Activated B cell treated with CpG ODN at 0.5 μM for 24 hours (primary cell): ENCODE data around the gene ADAMTS19. TPM values are rescaled to one million over a fixed set of nuclear protein-coding genes. Genes with fewer than 3 reads are reported as not detected.

Experiments
- ATAC-seq: fragments of 200-7000 bp; cut with Tn5 transposase; one replicate; pipeline ENCODE4 v1.10.0; 2021; ENCODE audit warnings: low read depth, mild to moderate bottlenecking, moderate library complexity
- CTCF ChIA-PET: fragments of 350-600 bp; sonication (Branson Sonifier 250); formaldehyde crosslinking; loops from one replicate; lab custom pipeline; 2021; ENCODE audit warnings: antibody characterized with exemption; lab: Charles Lee
- POLR2A ChIA-PET: fragments of 350-600 bp; sonication (Branson Sonifier 250); formaldehyde crosslinking; loops from one replicate; lab custom pipeline; 2021; ENCODE audit warnings: antibody characterized with exemption; lab: Charles Lee
- DNase-seq: peaks from one replicate; pipeline ENCODE4 v3.0.0; 2022
- H3K27ac Mint-ChIP-seq: one replicate; pipeline ENCODE4 v1.8.0; 2020; ENCODE audit warnings: mixed read lengths
- H3K27me3 Mint-ChIP-seq: one replicate; pipeline ENCODE4 v1.8.0; 2021; ENCODE audit warnings: mixed read lengths
- H3K36me3 Mint-ChIP-seq: one replicate; pipeline ENCODE4 v1.8.0; 2021; ENCODE audit warnings: low read depth, mixed read lengths
- H3K4me1 Mint-ChIP-seq: one replicate; pipeline ENCODE4 v1.8.0; 2021; ENCODE audit warnings: mixed read lengths
- H3K4me3 Mint-ChIP-seq: one replicate; pipeline ENCODE4 v1.8.0; 2020; ENCODE audit warnings: mild to moderate bottlenecking, mixed read lengths
- H3K9me3 Mint-ChIP-seq: one replicate; pipeline ENCODE4 v1.8.0; 2020; ENCODE audit warnings: mixed read lengths
- intact Hi-C: fragments of 100-400 bp; cut with micrococcal nuclease; formaldehyde crosslinking; loops from one replicate; pipeline ENCODE4 v1.15.1; 2024
- total RNA-seq: library from RNA; stranded (reverse); gene quantifications from 2 replicates; pipeline ENCODE4 v1.2.3, GENCODE V29; 2022
- TF ChIP-seq, protein P1 (sequence below): fragments of 200-600 bp; IDR thresholded peaks from one replicate; pipeline ENCODE4 v1.8.0; 2022; ENCODE audit warnings: antibody characterized with exemption, mild to moderate bottlenecking

ADAMTS19 gene
- total RNA-seq, 1 donor from 2014 or later: not detected

DNA sequence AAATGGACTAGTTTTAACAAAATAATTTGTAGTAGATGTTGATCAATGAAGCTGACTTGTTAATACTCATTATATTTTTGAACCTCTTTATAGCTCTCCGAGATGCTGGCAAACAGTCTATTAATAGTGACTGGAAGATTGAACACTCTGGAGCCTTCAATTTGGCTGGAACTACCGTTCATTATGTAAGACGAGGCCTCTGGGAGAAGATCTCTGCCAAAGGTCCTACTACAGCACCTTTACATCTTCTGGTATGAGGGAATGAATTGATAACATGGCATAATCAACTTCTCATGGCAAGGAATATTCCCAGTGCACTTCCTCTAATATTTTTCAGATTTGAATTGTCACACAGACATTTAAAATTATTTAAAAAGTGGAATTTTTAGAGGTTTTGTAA lies 219.6 kb downstream of the ADAMTS19 start:
- intact Hi-C loops: no loop called here
- Mint-ChIP-seq H3K4me3 (no peak overlapping the region), H3K36me3 (no peaks in the 10 kb centered on the region), H3K9me3 (no peaks in the 10 kb centered on the region), H3K27ac (no peak overlapping the region), H3K27me3 (peaks cover 1% of the 10 kb centered on the region), H3K4me1 (no peaks in the 10 kb centered on the region)
- no peak for ATAC-seq
- no peak for DNase-seq
- POLR2A ChIA-PET: no interaction called here
- CTCF ChIA-PET: no interaction called here
- TF ChIP-seq, protein P1, sequence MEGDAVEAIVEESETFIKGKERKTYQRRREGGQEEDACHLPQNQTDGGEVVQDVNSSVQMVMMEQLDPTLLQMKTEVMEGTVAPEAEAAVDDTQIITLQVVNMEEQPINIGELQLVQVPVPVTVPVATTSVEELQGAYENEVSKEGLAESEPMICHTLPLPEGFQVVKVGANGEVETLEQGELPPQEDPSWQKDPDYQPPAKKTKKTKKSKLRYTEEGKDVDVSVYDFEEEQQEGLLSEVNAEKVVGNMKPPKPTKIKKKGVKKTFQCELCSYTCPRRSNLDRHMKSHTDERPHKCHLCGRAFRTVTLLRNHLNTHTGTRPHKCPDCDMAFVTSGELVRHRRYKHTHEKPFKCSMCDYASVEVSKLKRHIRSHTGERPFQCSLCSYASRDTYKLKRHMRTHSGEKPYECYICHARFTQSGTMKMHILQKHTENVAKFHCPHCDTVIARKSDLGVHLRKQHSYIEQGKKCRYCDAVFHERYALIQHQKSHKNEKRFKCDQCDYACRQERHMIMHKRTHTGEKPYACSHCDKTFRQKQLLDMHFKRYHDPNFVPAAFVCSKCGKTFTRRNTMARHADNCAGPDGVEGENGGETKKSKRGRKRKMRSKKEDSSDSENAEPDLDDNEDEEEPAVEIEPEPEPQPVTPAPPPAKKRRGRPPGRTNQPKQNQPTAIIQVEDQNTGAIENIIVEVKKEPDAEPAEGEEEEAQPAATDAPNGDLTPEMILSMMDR: no peak

- TF ChIP-seq, protein P1: no peak
- intact Hi-C loops: no loop called here
- no peak overlapping the region for H3K4me3 Mint-ChIP-seq
Measured at GRCh38 chr5:129687941-129688340, 227.8 kb downstream of the ADAMTS19 start.

DNA sequence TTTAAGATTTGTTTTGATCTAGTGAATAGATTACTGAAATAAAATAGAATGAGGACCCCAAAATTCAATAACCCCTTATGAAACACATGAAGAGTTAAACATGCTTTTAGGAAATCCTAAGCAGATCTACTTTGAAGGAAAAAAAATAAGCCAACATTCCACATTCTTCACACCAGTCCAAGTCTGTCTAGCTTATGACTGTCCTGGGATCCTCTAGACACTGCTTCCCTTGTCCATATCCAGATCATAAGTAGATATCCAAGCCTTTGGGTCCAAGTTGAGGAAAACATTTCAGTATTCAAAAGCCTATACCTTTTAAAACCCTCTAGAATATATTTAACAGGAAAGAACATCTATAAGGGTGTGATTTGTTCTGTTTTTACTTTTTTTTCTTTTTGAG lies 228.9 kb downstream of the ADAMTS19 start:
- TF ChIP-seq, protein P1: no peak
- Mint-ChIP-seq H3K36me3 (no peaks in the 10 kb centered on the region), H3K27ac (no peak overlapping the region), H3K27me3 (peaks cover under 1% of the 10 kb centered on the region), H3K4me1 (no peaks in the 10 kb centered on the region), H3K4me3 (no peak overlapping the region), H3K9me3 (no peaks in the 10 kb centered on the region)
- no peak for ATAC-seq
- no peak for DNase-seq
- intact Hi-C loops: no loop called here
- ChIA-PET POLR2A (no interaction called here), CTCF (no interaction called here)

More at GRCh38 chr5:129687941-129688340, 227.8 kb downstream of the ADAMTS19 start:
- ATAC-seq (no peak), DNase-seq (no peak)
- POLR2A ChIA-PET: no interaction called here
- Mint-ChIP-seq H3K27ac (no peak overlapping the region), H3K36me3 (no peaks in the 10 kb centered on the region), H3K4me1 (no peaks in the 10 kb centered on the region), H3K27me3 (peaks cover 1% of the 10 kb centered on the region), H3K9me3 (no peaks in the 10 kb centered on the region)
- CTCF ChIA-PET: no interaction called here

DNA sequence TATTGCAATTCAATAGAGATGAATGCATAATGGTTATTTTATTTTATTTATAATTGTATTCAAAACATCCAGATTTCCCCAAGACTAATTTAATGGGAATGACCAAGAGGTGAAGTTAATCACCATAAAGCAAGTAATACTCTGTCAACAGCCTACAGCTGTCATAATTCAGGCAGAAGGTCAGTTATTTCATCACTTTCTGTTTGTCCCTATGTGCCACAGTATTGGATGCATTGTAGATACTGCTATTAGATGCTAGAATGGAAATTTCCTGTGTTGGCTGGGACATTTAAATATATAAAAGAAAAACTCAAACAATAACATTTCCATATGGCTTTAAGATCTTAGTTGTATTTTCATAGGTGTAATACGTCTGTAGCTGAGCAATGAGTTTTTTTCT lies 231.1 kb downstream of the ADAMTS19 start:
- Mint-ChIP-seq H3K4me1 (no peaks in the 10 kb centered on the region), H3K4me3 (no peak overlapping the region), H3K36me3 (no peaks in the 10 kb centered on the region), H3K9me3 (no peaks in the 10 kb centered on the region), H3K27me3 (no peaks in the 10 kb centered on the region), H3K27ac (no peak overlapping the region)
- CTCF ChIA-PET: no interaction called here
- ATAC-seq (no peak), DNase-seq (no peak)
- TF ChIP-seq, protein P1: no peak
- intact Hi-C loops: no loop called here
- POLR2A ChIA-PET: no interaction called here

DNA sequence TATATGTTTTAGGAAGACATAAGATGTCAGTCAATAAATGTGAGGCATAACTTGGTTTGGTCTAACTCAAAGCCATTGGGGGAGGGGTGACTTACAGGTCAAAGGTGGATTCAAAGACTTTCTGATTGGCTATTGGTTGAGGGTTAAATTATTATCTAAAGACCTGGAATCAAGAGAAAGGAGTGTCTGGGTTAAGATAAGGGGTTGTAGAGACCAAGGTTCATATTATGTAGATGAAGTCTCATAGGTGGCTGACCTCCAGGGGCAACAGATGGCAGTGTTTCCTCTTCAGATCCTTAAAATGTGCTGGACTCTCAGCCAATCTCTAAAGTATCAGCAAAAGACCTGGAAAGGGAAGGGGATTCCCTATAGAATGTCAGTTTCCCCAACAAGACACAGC lies 236.5 kb downstream of the ADAMTS19 start:
- no peaks in the 10 kb centered on the region for H3K36me3 Mint-ChIP-seq
- intact Hi-C loops: no loop called here
- H3K9me3 Mint-ChIP-seq: no peaks in the 10 kb centered on the region
- ATAC-seq (no peak), DNase-seq (no peak)
- ChIA-PET CTCF (no interaction called here), POLR2A (no interaction called here)
- no peak overlapping the region for H3K27ac Mint-ChIP-seq
- TF ChIP-seq, protein P1: no peak
- no peaks in the 10 kb centered on the region for H3K27me3 Mint-ChIP-seq
- no peaks in the 10 kb centered on the region for H3K4me1 Mint-ChIP-seq
- no peak overlapping the region for H3K4me3 Mint-ChIP-seq
